ENCODE data around the gene C1orf146.
"Not testable (repeated sequence)": the region's sequence is repeated elsewhere in the genome, so short reads cannot be mapped to it uniquely, and the experiment has no call there.

The C1orf146 gene

GRCh38 chr1:92274939-92275338 lies 57.2 kb downstream of the C1orf146 start:
- 95% methylated on average over 1 of the region's 1 CpG for WGBS

GRCh38 chr1:92276082-92276481 lies 58.4 kb downstream of the C1orf146 start:
- Histone ChIP-seq H3K9me3 (ENCODE audit: insufficient read depth, low read depth, low read length) (no peaks in the 10 kb centered on the region), H3K27ac (ENCODE audit: low read depth, low read length) (no peak overlapping the region), H3K4me1 (ENCODE audit: insufficient read depth, low read length) (no peaks in the 10 kb centered on the region), H3K36me3 (ENCODE audit: insufficient read depth, low read length) (peaks cover 69% of the 10 kb centered on the region), H3K4me3 (ENCODE audit: low read length) (no peak overlapping the region), H3K9ac (ENCODE audit: low read depth, low read length) (no peak overlapping the region), H3K27me3 (ENCODE audit: insufficient read depth, low read length) (no peaks in the 10 kb centered on the region)
- WGBS: 99% methylated on average over 3 of the region's 3 CpGs

More at GRCh38 chr1:92274939-92275338, 57.2 kb downstream of the C1orf146 start:
- H3K4me3 ChIP-seq (ENCODE audit: low read length): no peak overlapping the region
- no peak overlapping the region for H3K9ac ChIP-seq (ENCODE audit: low read depth, low read length)
- no peak overlapping the region for H3K27ac ChIP-seq (ENCODE audit: low read depth, low read length)
- H3K27me3 ChIP-seq (ENCODE audit: insufficient read depth, low read length): no peaks in the 10 kb centered on the region
- H3K9me3 ChIP-seq (ENCODE audit: insufficient read depth, low read depth, low read length): no peaks in the 10 kb centered on the region
- no peaks in the 10 kb centered on the region for H3K4me1 ChIP-seq (ENCODE audit: insufficient read depth, low read length)
- peaks cover 76% of the 10 kb centered on the region for H3K36me3 ChIP-seq (ENCODE audit: insufficient read depth, low read length)

GRCh38 chr1:92277105-92277723 lies 59.5 kb downstream of the C1orf146 start:
- Histone ChIP-seq H3K9me3 (ENCODE audit: insufficient read depth, low read depth, low read length) (no peaks in the 10 kb centered on the region), H3K27ac (ENCODE audit: low read depth, low read length) (no peak overlapping the region), H3K4me1 (ENCODE audit: insufficient read depth, low read length) (no peaks in the 10 kb centered on the region), H3K27me3 (ENCODE audit: insufficient read depth, low read length) (no peaks in the 10 kb centered on the region), H3K36me3 (ENCODE audit: insufficient read depth, low read length) (peaks cover 58% of the 10 kb centered on the region), H3K4me3 (ENCODE audit: low read length) (no peak overlapping the region), H3K9ac (ENCODE audit: low read depth, low read length) (no peak overlapping the region)
- WGBS: 97% methylated on average over 4 of the region's 4 CpGs

- H3K4me3 ChIP-seq (ENCODE audit: low read length); H3K9ac ChIP-seq (ENCODE audit: low read depth, low read length); H3K27ac ChIP-seq (ENCODE audit: low read depth, low read length); H3K9me3 ChIP-seq (ENCODE audit: insufficient read depth, low read depth, low read length); H3K27me3 ChIP-seq (ENCODE audit: insufficient read depth, low read length); H3K4me1 ChIP-seq (ENCODE audit: insufficient read depth, low read length): not testable (repeated sequence)
- 96% methylated on average over 15 of the region's 15 CpGs for WGBS
- peaks cover 41% of the 10 kb centered on the region for H3K36me3 ChIP-seq (ENCODE audit: insufficient read depth, low read length)
These were observed 62.1 kb downstream of the C1orf146 start for GRCh38 chr1:92279781-92280180.

GRCh38 chr1:92281411-92281810 lies 63.7 kb downstream of the C1orf146 start:
- H3K36me3 ChIP-seq (ENCODE audit: insufficient read depth, low read length): peaks cover 44% of the 10 kb centered on the region
- not testable (repeated sequence) for H3K4me3 ChIP-seq (ENCODE audit: low read length); H3K9me3 ChIP-seq (ENCODE audit: insufficient read depth, low read depth, low read length); H3K27me3 ChIP-seq (ENCODE audit: insufficient read depth, low read length); H3K9ac ChIP-seq (ENCODE audit: low read depth, low read length); H3K4me1 ChIP-seq (ENCODE audit: insufficient read depth, low read length); H3K27ac ChIP-seq (ENCODE audit: low read depth, low read length)
- WGBS: 94% methylated on average over 2 of the region's 2 CpGs

- H3K9ac ChIP-seq (ENCODE audit: low read depth, low read length): no peak overlapping the region
These were observed 73.8 kb downstream of the C1orf146 start for GRCh38 chr1:92291372-92291999.

More at GRCh38 chr1:92291372-92291999, 73.8 kb downstream of the C1orf146 start:
- Histone ChIP-seq H3K36me3 (ENCODE audit: insufficient read depth, low read length) (peaks cover 85% of the 10 kb centered on the region), H3K27me3 (ENCODE audit: insufficient read depth, low read length) (no peaks in the 10 kb centered on the region), H3K4me3 (ENCODE audit: low read length) (no peak overlapping the region), H3K4me1 (ENCODE audit: insufficient read depth, low read length) (no peaks in the 10 kb centered on the region), H3K9me3 (ENCODE audit: insufficient read depth, low read depth, low read length) (no peaks in the 10 kb centered on the region), H3K27ac (ENCODE audit: low read depth, low read length) (no peak overlapping the region)
- WGBS: 90% methylated on average over 3 of the region's 3 CpGs
